Measurements from ENCODE around the gene CEP70. TPM values are rescaled to one million over a fixed set of nuclear protein-coding genes. Genes with fewer than 3 reads are reported as not detected.

CEP70 gene
- total and polyA plus RNA-seq, 2 of the 13 experiments (the other 11 are each of a cell fraction or from before 2014, with no cell fraction given) = 4.0 to 22.3 TPM

DNA sequence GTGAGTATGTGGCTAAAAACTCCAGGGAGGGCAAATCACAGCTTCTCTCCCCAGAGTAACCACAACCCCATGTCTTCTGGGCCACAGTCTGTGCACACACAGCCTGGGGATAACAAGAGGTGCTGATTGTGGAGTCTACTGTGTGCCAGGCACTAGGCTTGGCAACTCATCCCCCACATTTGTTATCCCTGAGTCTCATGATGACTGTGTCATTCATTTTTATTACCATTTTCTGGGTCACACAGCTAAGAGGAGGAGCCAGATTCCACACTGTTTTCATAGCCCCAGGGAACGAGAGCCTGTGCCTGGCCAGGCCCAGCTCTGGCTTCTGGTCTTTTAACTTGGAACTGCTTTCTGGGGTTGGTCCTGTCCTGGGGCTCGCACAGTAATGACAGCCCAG, 125.2 kb downstream of the CEP70 start:
- ATAC-seq = no peak
- no peak overlapping the region for H3K27ac ChIP-seq (ENCODE audit: extremely low read length, insufficient read depth, low read length)

More for the DNA sequence above, 125.2 kb downstream of the CEP70 start:
- TF ChIP-seq BORCS8-MEF2B (CRISPR knock-in tag; IDR thresholded peaks at IDR 0.05) (no peak), ZNF331 (CRISPR knock-in tag; IDR thresholded peaks at IDR 0.05) (no peak), SRSF9 (IDR thresholded peaks at IDR 0.05; ENCODE audit: borderline replicate concordance, insufficient read depth, low read depth, low read length, poor library complexity, severe bottlenecking) (no peak), ZNF547 (CRISPR knock-in tag; IDR thresholded peaks at IDR 0.05) (no peak), GLI4 (CRISPR knock-in tag; IDR thresholded peaks at IDR 0.05; ENCODE audit: borderline replicate concordance) (no peak), NKX3-1 (CRISPR knock-in tag; IDR thresholded peaks at IDR 0.05) (no peak), MYNN (CRISPR knock-in tag; IDR thresholded peaks at IDR 0.05; ENCODE audit: low read depth) (no peak), ZSCAN9 (CRISPR knock-in tag; IDR thresholded peaks at IDR 0.05; ENCODE audit: borderline replicate concordance) (no peak), ZFX (CRISPR knock-in tag; IDR thresholded peaks at IDR 0.05; ENCODE audit: low read depth) (no peak)
- TF ChIP-seq, protein P1, sequence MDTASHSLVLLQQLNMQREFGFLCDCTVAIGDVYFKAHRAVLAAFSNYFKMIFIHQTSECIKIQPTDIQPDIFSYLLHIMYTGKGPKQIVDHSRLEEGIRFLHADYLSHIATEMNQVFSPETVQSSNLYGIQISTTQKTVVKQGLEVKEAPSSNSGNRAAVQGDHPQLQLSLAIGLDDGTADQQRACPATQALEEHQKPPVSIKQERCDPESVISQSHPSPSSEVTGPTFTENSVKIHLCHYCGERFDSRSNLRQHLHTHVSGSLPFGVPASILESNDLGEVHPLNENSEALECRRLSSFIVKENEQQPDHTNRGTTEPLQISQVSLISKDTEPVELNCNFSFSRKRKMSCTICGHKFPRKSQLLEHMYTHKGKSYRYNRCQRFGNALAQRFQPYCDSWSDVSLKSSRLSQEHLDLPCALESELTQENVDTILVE (CRISPR knock-in tag; IDR thresholded peaks at IDR 0.05) = no peak
- TF ChIP-seq, protein P2, sequence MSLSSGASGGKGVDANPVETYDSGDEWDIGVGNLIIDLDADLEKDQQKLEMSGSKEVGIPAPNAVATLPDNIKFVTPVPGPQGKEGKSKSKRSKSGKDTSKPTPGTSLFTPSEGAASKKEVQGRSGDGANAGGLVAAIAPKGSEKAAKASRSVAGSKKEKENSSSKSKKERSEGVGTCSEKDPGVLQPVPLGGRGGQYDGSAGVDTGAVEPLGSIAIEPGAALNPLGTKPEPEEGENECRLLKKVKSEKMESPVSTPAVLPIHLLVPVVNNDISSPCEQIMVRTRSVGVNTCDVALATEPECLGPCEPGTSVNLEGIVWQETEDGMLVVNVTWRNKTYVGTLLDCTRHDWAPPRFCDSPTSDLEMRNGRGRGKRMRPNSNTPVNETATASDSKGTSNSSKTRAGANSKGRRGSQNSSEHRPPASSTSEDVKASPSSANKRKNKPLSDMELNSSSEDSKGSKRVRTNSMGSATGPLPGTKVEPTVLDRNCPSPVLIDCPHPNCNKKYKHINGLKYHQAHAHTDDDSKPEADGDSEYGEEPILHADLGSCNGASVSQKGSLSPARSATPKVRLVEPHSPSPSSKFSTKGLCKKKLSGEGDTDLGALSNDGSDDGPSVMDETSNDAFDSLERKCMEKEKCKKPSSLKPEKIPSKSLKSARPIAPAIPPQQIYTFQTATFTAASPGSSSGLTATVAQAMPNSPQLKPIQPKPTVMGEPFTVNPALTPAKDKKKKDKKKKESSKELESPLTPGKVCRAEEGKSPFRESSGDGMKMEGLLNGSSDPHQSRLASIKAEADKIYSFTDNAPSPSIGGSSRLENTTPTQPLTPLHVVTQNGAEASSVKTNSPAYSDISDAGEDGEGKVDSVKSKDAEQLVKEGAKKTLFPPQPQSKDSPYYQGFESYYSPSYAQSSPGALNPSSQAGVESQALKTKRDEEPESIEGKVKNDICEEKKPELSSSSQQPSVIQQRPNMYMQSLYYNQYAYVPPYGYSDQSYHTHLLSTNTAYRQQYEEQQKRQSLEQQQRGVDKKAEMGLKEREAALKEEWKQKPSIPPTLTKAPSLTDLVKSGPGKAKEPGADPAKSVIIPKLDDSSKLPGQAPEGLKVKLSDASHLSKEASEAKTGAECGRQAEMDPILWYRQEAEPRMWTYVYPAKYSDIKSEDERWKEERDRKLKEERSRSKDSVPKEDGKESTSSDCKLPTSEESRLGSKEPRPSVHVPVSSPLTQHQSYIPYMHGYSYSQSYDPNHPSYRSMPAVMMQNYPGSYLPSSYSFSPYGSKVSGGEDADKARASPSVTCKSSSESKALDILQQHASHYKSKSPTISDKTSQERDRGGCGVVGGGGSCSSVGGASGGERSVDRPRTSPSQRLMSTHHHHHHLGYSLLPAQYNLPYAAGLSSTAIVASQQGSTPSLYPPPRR (CRISPR knock-in tag; IDR thresholded peaks at IDR 0.05; ENCODE audit: borderline replicate concordance) = no peak
- POLR2A ChIA-PET = no interaction called here
- Histone ChIP-seq H3K27me3 (ENCODE audit: control insufficient read depth in 1 of 2, insufficient read depth in 2 of 2, low read length in 2 of 2) (no peaks in the 10 kb centered on the region), H3K4me2 (ENCODE audit: low read depth, low read length) (no peak overlapping the region), H3K4me3 (replicated peaks in 1 of 3; ENCODE audit: insufficient read depth in 1 of 3, low read depth in 2 of 3, low read length in 3 of 3) (no peak overlapping the region), H3K79me2 (ENCODE audit: insufficient read depth, low read length) (no peaks in the 10 kb centered on the region), H4K20me1 (ENCODE audit: insufficient read depth, low read length) (no peaks in the 10 kb centered on the region), H3K4me1 (ENCODE audit: insufficient read depth, low read length) (no peaks in the 10 kb centered on the region), H3K9ac (ENCODE audit: insufficient read depth, low read depth, low read length) (no peak overlapping the region), H3K36me3 (replicated peaks in 1 of 2; ENCODE audit: control insufficient read depth in 1 of 2, insufficient read depth in 2 of 2, low read length in 2 of 2) (no peaks in the 10 kb centered on the region; a peak in 1 of 5 replicates), H2AFZ (ENCODE audit: low read length) (no peak overlapping the region), H3K9me3 (ENCODE audit: low read length) (no peaks in the 10 kb centered on the region)
- no peak for DNase-seq (ENCODE audit: low spot score)
- CTCF ChIA-PET (ENCODE audit: low intra/inter-chr PET ratio, low total read pairs) = no interaction called here
- no peak for FAIRE-seq
- WGBS (ENCODE audit: low lambda C conversion rate) = 80% methylated on average over 1 of the region's 2 CpGs
- in situ Hi-C loops (cut with HindIII; ENCODE audit: extremely low pct_ligation_motif_present, low pct_unique_long_range_greater_than_20kb) (no loop called here), intact Hi-C loops (cut with micrococcal nuclease; ENCODE audit: unreplicated experiment) (no loop called here)
- BruUV-seq (replicated peaks) = no TSS peak
